HEK293 (cell line): ENCODE data around the gene CYP3A7.

Experiments
- RBAK ChIP-seq: fragments of 450-650 bp; formaldehyde crosslinking; IDR thresholded peaks from 2 replicates; pipeline ENCODE4 v1.5.1; 2016; ENCODE audit warnings: missing biosample characterization, missing genetic modification characterization
- SCRT2 ChIP-seq: fragments of 450-650 bp; formaldehyde crosslinking; IDR thresholded peaks from 2 replicates; pipeline ENCODE4 v1.5.1; 2016; ENCODE audit warnings: missing biosample characterization, missing genetic modification characterization
- ZNF324 ChIP-seq: fragments of 450-650 bp; formaldehyde crosslinking; IDR thresholded peaks from 2 replicates; pipeline ENCODE4 v1.5.1; 2016; ENCODE audit warnings: missing biosample characterization, missing genetic modification characterization
- ZNF354C ChIP-seq: fragments of 450-650 bp; formaldehyde crosslinking; IDR thresholded peaks from 2 replicates; pipeline ENCODE4 v1.5.1; 2016; ENCODE audit warnings: missing biosample characterization, missing genetic modification characterization, low read depth, borderline replicate concordance
- ZSCAN30 ChIP-seq: fragments of 450-650 bp; IDR thresholded peaks from 2 replicates; pipeline ENCODE4 v1.5.1; 2018; ENCODE audit warnings: missing biosample characterization, mild to moderate bottlenecking, missing genetic modification characterization, moderate library complexity
- TF ChIP-seq, protein P1 (sequence below): fragments of 450-650 bp; formaldehyde crosslinking; IDR thresholded peaks from 2 replicates; pipeline ENCODE4 v1.5.1; 2016; ENCODE audit warnings: missing biosample characterization, missing genetic modification characterization
- TF ChIP-seq, protein P2 (sequence below): fragments of 450-650 bp; formaldehyde crosslinking; IDR thresholded peaks from 2 replicates; pipeline ENCODE4 v1.5.1; 2016; ENCODE audit warnings: missing biosample characterization, missing genetic modification characterization
- TF ChIP-seq, protein P3 (sequence below): fragments of 450-650 bp; formaldehyde crosslinking; IDR thresholded peaks from 2 replicates; pipeline ENCODE4 v1.5.1; 2016; ENCODE audit warnings: missing biosample characterization, missing genetic modification characterization
- TF ChIP-seq, protein P4 (sequence below): IDR thresholded peaks from 2 replicates; pipeline ENCODE4 v1.6.1; 2011; ENCODE audit warnings: mild to moderate bottlenecking, low read depth, low read length, borderline replicate concordance
- TF ChIP-seq, protein P5 (sequence below): fragments of 450-650 bp; formaldehyde crosslinking; IDR thresholded peaks from 2 replicates; pipeline ENCODE4 v1.5.1; 2016; ENCODE audit warnings: missing biosample characterization, missing genetic modification characterization, low read depth

DNA sequence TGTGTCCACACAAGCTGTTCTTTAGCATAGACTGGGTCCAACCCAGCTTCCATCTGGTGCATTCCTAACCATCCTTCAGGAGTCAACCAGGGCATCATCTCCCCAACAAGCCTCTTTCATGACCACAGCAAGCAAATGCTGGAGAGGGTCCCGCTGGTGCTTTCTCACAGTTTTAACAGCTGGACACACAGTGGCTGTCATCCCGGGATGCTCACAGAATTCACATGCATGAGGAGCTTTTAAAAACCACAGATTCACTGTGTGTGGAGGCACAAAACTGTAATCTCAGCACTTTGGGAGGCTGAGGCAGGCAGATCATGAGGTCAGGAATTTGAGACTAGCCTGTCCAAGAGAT lies 6.4 kb upstream of the CYP3A7 start:
- TF ChIP-seq, protein P1, sequence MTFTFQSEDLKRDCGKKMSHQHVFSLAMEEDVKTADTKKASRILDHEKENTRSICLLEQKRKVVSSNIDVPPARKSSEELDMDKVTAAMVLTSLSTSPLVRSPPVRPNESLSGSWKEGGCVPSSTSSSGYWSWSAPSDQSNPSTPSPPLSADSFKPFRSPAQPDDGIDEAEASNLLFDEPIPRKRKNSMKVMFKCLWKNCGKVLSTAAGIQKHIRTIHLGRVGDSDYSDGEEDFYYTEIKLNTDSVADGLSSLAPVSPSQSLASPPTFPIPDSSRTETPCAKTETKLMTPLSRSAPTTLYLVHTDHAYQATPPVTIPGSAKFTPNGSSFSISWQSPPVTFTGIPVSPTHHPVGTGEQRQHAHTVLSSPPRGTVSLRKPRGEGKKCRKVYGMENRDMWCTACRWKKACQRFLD (tag by site-specific recombination), result no peak
- TF ChIP-seq, protein P2, sequence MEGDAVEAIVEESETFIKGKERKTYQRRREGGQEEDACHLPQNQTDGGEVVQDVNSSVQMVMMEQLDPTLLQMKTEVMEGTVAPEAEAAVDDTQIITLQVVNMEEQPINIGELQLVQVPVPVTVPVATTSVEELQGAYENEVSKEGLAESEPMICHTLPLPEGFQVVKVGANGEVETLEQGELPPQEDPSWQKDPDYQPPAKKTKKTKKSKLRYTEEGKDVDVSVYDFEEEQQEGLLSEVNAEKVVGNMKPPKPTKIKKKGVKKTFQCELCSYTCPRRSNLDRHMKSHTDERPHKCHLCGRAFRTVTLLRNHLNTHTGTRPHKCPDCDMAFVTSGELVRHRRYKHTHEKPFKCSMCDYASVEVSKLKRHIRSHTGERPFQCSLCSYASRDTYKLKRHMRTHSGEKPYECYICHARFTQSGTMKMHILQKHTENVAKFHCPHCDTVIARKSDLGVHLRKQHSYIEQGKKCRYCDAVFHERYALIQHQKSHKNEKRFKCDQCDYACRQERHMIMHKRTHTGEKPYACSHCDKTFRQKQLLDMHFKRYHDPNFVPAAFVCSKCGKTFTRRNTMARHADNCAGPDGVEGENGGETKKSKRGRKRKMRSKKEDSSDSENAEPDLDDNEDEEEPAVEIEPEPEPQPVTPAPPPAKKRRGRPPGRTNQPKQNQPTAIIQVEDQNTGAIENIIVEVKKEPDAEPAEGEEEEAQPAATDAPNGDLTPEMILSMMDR (tag by site-specific recombination), result no peak
- no peak for TF ChIP-seq RBAK (tag by site-specific recombination)
- TF ChIP-seq, protein P3, sequence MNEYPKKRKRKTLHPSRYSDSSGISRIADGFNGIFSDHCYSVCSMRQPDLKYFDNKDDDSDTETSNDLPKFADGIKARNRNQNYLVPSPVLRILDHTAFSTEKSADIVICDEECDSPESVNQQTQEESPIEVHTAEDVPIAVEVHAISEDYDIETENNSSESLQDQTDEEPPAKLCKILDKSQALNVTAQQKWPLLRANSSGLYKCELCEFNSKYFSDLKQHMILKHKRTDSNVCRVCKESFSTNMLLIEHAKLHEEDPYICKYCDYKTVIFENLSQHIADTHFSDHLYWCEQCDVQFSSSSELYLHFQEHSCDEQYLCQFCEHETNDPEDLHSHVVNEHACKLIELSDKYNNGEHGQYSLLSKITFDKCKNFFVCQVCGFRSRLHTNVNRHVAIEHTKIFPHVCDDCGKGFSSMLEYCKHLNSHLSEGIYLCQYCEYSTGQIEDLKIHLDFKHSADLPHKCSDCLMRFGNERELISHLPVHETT (tag by site-specific recombination), result no peak
- TF ChIP-seq SCRT2 (tag by site-specific recombination), result no peak
- TF ChIP-seq, protein P4, sequence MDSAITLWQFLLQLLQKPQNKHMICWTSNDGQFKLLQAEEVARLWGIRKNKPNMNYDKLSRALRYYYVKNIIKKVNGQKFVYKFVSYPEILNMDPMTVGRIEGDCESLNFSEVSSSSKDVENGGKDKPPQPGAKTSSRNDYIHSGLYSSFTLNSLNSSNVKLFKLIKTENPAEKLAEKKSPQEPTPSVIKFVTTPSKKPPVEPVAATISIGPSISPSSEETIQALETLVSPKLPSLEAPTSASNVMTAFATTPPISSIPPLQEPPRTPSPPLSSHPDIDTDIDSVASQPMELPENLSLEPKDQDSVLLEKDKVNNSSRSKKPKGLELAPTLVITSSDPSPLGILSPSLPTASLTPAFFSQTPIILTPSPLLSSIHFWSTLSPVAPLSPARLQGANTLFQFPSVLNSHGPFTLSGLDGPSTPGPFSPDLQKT, result no peak
- TF ChIP-seq ZSCAN30 (tag by site-specific recombination), result no peak
- no peak for TF ChIP-seq ZNF324 (tag by site-specific recombination)
- TF ChIP-seq, protein P5, sequence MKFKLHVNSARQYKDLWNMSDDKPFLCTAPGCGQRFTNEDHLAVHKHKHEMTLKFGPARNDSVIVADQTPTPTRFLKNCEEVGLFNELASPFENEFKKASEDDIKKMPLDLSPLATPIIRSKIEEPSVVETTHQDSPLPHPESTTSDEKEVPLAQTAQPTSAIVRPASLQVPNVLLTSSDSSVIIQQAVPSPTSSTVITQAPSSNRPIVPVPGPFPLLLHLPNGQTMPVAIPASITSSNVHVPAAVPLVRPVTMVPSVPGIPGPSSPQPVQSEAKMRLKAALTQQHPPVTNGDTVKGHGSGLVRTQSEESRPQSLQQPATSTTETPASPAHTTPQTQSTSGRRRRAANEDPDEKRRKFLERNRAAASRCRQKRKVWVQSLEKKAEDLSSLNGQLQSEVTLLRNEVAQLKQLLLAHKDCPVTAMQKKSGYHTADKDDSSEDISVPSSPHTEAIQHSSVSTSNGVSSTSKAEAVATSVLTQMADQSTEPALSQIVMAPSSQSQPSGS, result no peak
- TF ChIP-seq ZNF354C, result no peak
